Stimulated activated CD4-positive, alpha-beta T cell treated with anti-CD3 and anti-CD28 coated beads, Interleukin-15, amount 100 ng/mL, for 24 hours (primary cell): ENCODE measurements around the gene TRAPPC10.
A peak's percentile ranks its signal among the peaks of the same experiment; 100 is the strongest.

Source experiments
- DNase-seq: peaks from one replicate; pipeline ENCODE4 v3.0.0-alpha.2; 2020

TRAPPC10 gene

DNA sequence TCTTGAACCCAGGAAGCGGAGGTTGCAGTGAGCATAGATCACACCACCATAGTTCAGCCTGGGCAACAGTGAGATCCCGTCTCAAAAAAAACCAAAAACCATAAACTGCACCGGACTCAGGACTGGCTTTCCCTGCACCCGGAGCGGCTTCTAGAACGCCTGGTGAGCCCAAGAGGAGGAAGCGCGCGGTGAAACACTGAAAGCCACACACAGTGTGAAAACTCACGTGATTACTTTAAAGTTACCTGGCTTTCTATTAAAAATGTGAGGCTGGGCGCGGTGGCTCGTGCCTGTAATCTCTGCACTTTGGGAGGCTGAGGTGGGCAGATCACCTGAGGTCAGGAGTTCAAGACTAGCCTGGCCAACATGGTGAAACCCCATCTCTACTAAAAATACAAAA lies 7.0 kb upstream of the TRAPPC10 start:
- DNase-seq = no peak

DNA sequence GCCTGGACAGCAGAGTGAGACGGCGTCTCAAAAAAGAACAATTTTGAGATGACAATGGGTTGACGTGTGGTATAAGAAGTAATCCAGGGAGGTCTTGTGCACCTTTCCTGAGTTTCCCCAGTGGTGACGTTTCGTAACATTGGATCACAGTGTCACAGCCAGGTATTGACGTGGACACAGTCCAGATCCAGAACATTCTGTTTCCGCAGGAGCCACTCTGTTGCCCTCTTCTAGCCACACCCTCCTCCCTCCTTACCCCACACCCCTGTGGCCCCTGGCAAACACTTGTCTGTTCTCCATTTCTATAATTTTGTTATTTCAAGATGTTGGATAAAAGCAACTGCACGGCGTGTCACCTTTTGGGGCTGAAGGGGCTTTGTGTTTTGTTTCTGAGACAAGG lies 6.5 kb upstream of the TRAPPC10 start:
- no peak for DNase-seq

DNA sequence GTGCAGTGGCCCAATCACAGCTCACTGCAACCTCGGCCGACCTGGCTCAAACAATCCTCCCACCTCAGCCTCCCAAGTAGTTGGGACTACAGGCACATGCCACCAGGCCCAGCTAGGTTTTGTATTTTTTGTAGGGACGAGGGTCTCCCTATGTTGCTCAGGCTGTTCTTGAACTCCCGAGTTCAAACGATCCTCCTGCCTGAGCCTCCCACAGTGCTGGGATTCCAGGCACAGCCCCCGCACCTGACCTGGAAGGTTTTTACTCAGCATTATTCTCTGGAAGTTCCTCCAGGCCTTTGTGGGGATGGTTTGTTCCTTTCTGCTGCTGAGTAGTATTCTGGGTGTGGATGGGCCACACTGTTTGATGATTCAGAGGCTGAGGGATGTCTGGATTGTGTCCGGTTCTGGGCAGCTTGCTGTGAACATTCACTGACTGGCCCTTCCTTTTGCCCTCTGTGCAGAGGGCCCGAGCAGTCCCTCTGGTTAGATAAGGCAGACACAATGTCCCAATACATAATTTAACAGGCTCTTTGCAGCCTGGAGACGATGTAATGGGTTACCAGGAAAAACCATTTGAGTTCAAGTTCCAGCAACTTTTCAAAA lies 6.0 kb upstream of the TRAPPC10 start:
- no peak for DNase-seq

DNA sequence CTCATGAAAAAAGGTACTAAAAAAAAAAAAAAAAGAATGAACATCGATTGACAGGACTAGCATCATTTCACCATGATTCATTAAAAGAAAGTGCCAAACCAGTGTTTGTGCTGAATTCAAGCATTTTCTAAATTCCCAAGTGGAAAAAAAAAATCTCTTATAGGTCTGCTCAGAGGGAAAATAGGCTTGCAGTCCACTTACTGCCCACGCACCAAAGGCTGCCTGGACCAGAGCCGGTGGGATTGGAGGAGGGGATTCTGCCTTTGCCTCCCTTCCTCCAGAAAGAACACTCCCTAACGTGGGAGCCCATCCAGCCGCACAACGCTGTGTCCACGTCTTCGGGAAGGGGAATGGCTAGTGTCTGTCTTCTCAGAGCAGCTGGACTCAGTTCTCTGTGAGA lies 5.5 kb upstream of the TRAPPC10 start:
- no peak for DNase-seq

DNA sequence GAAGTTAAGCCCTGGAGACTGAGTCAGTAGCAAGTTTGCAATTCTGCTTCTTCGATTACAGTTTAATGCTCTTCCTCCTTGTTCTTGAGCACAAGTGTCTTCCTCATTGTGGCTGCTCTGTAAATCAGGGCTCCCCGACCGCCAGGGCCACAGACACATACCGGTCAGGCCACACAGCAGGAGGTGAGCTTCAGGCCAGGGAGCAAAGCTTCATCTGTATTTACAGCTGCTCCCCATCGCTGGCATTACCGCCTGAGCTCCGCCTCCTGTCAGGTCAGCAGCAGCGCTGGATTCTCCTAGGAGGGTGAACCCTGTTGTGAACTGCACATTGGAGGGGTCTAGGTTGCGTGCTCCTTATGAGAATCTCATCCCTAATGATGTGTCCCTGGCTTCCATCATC lies 1.7 kb upstream of the TRAPPC10 start:
- no peak for DNase-seq

DNA sequence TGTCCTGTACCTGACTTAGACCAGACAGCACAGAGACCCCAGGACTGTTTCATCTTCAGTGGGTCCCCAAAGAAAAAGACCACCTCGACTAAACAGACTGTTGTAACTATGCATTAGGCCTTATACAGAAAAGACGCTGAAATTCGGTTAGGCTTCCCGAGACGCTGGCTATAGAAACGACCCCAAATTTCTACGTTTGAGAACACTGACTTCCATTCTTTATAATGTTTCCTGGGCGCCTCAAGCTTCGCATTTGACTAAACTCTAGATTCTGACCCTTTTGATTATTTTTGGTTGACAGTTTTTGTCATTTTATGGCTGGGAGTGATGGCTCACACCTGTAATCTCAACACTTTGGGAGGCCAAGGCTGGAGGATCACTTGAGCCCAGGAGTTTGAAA lies 986 bp upstream of the TRAPPC10 start:
- DNase-seq = no peak

DNA sequence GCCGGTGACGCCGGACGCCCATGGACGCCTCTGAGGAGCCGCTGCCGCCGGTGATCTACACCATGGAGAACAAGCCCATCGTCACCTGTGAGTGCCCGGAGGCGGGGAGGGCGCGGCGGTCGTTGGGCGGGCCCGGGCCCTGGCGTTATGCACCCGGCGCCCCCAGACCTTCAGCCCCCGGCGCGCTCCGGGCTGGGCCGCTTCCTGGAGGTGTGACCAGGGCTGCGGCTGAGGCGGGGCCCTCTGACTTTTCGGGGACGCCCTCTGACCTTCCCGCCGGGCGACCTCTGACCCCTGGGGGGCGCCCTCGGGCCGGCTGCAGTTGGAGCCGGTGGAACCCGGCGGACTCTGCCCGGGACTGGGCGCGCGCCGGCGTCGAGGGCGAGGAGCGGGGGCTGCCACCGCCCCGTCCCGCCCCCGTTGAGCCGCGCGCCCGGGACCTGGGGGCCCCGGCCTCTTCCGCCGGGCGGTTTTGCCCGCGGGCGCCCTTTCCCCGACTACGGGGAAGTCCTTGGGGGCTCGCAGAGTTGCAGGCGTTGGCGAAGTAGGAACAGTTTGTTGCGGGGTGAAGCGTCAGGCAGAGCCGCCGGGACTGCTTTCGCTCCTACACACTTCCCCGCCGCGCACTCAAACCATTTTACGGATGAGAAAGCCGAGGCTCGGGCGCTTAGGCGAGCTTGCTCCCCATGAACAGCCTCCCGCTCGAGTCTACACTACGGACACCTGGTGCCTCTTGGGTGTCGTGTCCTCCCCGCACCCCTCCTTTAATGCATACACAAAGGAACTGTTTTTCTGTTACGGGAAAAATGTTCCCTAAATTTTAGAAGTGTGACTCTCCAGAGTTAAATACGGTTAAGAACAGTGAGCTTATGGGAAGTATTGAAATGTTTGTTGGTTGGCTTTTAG lies 618 bp downstream of the TRAPPC10 start:
- peak; percentile 91 for DNase-seq

DNA sequence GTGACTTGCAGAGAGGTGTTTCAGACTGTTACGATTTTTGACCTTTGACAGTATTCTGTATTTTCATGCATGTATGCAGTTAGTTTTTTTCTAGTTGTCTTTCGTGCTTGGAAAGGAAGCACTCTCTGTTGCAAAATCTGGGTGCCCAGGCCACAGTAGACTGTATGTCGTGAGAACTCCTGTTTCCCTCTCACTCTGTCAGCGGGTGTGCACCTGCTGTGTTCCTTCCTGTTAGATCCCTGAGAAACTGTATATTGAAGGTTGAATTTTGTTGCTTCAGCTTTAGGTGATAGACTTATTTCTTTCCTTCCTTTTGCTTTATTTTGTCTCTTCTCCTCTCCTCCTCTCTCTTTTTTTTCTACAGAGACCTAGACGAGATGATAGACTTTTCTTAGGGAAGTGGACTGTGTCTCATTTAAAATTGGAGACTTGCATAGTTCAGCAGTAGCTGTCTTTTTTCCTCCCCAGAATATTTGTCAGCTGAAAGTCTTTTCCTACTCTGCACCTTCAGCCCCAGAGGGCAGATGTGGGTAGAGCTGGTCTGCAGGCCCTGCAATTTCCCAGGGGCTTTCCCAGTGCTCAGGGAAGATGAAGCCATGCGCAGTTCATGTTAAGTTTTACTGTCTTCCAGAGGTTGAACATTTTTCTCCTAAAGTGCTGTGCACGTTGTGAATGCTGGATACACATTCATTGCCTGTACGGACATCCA lies 1.4 kb downstream of the TRAPPC10 start:
- peak; percentile 51 for DNase-seq

DNA sequence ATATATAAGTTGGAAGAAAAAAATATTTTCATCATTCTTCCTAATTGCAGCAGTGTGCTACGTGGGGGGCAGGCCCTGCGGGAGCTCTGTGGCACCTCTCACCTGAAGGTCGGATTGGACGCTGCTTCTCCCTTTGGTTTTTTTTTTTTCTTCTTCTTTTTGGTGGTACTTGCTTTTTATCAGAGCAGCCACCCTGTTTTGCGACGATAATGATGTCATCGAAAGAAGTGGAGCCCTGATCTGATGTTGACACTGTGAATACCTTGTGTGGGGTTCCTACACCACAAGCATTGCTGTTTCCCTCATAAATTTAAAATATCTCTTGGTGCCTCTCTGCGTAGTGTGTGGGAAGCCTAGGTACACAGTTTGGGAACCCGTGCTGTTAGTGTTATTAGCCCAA lies 5.5 kb downstream of the TRAPPC10 start:
- DNase-seq = no peak

DNA sequence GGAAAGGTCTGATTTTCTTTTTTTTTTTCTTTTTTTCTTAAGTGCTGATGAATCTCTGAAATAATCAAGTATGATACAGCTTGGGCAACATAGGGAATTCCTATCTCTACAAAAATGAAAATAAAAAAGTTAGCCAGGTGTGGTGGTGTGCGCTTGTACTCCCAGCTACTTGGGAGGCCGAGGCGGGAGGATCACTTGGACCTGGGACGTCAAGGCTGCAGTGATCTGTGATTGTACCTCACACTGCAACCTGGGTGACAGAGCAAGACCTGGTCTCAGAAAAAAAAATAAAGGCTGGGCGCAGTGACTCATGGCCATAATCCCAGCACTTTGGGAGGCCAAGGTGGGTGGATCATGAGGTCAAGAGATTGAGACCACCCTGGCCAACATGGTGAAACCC lies 6.0 kb downstream of the TRAPPC10 start:
- no peak for DNase-seq

DNA sequence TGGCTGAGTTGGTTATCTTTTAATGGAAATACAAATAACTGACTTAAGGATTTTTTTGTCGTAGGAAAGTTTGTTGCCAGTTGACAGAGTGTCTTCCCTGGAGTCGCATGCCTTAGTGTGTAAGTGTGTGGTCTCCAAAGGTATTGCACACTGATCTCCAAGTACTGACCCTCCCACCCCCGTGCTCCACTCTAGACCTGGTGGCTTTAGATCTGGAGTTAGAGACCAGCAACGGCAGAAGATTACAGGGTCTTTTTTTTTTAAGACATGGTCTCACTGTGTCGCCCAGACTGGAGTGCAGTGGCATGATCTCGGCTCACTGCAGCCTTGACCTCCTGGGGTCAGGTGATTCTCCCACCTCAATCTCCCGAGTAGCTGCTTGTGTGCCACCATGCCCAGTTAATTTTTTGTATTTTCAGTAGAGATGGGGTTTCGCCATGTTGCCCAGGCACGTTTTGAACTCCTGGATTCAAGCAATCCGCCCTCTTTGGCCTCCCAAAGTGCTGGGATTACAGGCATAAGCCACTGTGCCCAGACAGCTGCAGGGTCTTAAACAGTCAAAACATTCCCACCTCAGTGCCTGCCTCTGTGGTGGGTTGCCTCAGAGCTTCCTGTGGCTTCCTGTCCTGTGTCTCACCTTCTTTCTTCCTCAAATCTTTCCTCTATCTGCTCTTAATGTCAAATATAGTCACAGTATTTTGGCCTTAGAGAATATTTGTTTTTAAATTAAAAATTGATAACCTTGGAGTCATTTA lies 6.9 kb downstream of the TRAPPC10 start:
- DNase-seq = peak; percentile 15

DNA sequence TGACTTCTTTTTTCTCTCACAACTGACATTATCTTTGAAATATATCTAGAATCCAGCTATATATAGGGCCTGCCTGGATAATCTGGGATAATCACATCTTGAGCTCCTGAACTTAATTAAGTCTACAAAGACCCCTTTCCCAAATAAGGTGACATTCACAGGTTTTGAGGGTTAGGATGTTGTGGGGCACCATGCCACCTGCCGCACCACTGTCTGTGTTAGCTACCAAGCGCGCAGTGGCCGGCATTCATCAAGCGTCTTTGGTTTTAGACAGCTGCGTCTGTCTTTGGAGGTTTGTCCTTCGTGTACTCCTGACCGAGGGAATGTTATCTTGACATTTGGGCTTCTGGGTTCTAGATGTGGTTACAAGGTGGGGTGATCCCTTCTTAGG lies 7.5 kb downstream of the TRAPPC10 start:
- no peak for DNase-seq

DNA sequence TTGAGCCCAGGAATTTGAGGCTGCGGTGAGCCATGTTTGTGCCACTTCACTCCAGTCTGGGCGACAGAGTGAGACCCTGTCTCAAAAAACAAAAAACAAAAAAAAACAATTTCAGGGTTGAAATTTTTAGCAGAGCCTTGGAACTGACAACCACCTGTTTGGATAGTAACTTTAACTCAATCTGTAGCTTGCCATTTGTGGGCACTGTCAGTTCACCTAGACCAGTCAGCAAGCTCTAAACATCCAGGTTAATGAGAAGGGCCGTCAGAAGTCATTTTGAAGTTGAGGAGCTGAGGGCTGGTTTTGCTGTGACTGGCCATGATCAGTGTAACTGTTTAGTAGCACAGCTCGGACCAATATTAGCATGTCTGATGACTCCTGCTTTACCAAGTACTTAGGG lies 8.4 kb downstream of the TRAPPC10 start:
- DNase-seq = no peak

DNA sequence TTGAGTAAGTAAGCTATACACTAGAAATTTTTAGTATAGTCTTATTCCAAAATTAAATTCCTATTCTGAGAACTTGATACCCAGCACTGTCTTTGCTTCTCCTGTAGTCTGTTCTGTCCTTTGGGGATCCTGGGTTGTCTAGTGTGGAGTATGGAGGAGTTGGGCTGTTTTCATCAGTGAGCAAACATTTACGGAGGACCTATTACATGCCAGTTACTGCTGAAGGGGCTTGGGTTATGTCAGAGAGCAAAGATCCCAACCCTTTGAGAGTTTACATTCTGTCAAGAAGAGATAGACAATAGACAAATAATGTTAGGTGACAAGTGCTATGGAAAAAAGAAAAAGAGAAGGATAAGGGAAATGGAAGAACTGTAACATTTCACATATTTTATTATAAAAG lies 9.0 kb downstream of the TRAPPC10 start:
- no peak for DNase-seq

DNA sequence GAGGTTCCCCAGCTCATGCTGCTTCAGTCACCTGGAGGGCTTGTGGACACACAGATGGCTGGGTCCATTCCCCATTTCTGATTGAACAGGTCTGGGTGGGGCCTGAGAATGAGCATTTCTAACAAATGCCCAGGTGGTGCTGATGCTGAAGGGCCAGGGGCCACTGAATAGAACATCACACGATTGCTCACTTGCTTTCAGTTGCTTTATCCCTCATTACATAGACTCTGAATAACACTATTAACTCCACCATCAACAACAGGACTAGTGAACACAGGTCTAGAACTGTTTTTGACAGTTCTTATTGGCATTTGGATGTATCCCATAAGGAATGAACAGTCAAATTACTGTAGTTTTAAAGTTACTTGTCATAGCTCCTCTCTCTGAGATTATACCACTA lies 12.1 kb downstream of the TRAPPC10 start:
- DNase-seq = peak; percentile 13

DNA sequence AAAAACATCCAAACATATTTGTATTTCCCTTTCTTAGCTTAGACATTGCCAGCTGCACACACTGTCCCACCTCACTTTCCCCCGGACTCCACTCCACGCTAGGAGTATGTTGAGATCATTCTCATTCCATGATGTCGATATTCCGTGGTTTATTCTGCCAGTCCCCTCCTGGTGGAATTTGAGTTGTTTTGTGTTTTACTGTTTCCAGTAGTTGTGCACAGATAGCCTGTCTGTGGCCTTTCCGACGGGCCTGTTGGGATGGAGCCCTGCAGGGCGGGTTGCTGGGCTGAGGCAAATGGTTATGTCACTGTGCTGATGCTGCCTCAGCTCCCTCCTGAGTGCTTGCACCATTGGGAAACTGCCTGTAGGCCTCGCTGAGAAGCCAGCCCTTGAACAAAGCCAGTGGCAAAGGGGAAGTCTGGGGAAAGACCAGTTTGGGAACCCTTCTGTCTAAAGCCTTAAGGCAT lies 12.8 kb downstream of the TRAPPC10 start:
- DNase-seq = no peak

DNA sequence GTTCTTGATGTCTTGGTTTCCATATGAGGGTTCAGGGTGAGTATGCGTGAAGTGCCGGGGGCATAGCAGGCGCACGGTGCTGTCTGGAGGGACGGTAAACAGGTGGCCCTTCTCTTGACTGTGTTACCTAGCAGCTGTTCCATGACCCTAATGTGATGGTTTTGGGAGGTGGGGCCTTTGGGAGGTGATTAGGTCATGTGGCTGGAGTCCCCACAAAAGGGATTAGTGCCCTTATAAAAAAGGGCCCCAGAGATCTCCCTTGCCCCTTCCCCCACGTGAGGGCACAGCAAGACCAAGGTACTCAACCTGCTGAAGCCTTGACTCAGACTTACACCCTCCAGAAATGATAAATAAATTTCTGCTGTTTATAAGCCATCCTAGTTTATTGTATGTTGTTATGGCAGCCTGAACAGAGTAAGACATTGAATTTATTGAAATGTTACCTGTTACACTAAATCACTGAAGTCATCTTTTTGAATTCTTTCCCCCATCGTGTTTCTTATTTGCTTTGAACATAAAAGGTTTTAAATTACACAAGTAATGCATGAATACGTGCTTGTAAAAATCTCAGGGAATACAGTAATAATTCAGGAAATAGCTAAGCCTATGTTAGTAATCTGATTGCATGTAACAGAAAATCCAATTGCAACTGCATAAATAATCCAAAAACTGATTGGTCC lies 15.6 kb downstream of the TRAPPC10 start:
- no peak for DNase-seq

DNA sequence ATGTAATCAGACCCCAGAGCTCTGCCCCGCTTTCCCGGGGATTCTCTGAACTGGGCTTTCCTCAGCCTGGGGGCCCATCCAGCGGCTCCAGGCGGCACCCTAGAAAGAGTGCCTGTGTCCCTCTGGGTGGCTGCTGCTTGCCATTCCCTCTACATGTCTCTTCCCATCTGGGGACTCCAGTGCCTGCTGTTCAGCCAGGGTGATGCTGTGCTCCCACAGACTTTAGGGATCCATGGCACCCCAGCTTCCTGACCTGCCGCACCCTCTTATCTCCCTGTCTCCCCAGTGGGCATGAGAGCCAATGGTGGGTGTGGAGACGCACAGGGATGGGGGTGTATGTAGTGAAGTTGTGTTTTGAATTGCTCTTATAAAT lies 16.2 kb downstream of the TRAPPC10 start:
- no peak for DNase-seq

DNA sequence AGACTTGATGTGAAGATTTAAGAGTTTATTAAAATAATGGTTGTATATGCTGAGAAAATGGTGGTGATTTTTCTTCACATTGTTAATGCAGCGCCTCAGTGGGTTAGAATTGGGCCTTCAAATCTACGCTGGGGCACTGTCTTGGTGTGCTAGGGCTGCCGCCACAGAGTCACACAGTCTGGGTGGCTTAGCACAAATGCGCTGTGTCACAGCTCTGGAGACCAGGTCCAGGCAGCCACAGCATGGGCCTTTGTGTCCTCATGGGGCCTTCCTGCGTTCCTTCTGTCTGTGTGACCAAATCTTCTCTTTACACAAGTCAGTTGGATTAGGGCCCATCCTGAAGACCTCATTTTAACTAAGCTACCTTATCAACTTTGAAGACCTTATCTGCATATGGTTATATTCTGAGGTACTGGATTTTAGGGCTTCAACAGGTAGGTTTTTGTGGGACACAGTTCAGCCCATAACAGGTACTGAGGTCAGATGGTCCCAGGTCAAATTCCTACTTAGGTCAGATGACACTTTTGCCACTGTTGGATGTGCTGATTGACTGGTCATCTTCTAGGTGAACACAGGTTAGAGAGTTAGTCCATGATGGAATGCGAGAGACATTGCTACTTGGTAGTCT lies 17.5 kb downstream of the TRAPPC10 start:
- DNase-seq = no peak

DNA sequence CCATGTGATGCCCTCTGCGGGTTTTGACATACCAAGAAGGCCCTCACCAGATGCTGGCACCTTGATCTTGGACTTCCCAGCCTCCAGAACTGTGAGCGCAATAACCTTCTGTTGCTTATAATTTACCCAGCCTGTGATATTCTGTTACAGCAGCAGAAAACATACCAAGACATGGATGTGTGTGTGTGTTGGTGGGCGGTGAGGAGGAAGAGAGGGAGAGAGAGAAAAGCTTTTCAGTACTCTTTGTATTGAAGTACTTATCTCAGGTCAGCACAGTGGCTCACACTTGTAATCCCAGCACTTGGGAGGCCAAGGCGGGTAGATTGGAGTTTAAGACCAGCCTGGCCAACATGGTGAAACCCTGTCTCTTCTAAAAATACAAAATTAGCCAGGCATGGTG lies 23.1 kb downstream of the TRAPPC10 start:
- DNase-seq = no peak

DNA sequence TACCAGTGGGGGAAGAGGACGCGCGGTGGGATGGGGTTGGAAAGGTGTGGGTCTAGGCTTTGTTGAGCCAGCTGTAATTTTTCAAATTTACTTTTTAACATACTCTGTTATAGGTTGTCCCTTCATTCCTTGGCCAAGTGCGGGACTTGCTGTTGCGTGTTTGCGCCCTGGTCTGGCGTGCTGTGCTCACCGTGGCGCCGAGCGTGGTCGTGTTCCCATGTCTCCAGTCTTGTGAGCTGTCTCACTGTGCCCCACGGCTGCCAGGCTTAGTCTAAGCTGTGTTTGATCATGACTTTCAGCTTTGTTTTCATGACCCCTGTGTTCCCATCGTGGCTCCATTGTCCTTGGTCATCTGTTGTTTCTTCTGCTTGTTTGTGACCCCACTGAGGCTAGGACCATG lies 26.0 kb downstream of the TRAPPC10 start:
- DNase-seq = no peak

DNA sequence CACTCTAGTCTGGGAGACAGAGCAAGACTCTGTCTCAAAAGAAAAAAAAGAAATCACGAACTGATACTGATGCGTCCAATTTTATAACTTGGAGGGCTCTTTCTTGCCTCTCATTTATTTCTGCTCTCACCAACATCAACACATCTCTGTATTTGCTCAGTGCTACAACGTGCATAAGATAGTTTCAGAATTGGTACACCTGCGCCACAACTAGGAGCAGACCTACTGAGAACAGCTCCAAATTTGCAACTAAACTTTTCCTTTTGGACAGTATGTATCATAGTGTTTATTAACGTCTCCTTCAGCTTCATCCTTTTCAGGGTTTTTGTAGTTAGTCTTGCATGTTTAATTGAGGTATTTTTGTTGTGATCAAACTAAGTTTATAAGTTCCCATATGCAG lies 27.7 kb downstream of the TRAPPC10 start:
- DNase-seq = no peak
